ENCODE results near the gene THSD4.

DNA sequence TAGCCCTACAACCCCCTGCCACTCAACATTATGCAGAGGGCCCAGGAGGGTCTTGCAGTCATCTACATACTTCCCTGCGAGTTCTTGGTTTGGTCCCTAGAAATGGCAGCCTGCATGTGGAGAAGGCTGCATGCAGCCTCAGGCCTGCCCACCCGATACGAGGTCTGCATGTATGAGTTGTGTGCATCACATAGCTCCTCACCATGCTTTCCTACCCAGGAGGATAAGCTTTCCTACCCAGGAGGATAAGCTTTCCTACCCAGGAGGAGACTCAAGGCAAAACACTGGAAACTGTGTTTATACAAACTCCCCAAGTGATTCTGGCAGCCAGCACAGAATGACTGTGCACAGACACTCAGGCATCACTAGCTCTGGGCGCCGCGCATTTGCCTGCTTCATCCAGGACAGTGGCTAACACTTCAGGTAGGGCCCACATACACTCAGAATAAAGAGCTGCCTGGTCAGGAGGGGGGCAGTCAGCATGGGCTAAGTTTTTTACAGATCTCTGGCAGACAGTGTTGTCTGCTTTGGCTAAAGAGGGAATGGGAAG lies 187.7 kb downstream of the THSD4 start:
- TF ChIP-seq POLR2AphosphoS5 (IDR thresholded peaks at IDR 0.05; ENCODE audit: low read depth, low read length): no peak
- TF ChIP-seq, protein P1, sequence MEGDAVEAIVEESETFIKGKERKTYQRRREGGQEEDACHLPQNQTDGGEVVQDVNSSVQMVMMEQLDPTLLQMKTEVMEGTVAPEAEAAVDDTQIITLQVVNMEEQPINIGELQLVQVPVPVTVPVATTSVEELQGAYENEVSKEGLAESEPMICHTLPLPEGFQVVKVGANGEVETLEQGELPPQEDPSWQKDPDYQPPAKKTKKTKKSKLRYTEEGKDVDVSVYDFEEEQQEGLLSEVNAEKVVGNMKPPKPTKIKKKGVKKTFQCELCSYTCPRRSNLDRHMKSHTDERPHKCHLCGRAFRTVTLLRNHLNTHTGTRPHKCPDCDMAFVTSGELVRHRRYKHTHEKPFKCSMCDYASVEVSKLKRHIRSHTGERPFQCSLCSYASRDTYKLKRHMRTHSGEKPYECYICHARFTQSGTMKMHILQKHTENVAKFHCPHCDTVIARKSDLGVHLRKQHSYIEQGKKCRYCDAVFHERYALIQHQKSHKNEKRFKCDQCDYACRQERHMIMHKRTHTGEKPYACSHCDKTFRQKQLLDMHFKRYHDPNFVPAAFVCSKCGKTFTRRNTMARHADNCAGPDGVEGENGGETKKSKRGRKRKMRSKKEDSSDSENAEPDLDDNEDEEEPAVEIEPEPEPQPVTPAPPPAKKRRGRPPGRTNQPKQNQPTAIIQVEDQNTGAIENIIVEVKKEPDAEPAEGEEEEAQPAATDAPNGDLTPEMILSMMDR (IDR thresholded peaks at IDR 0.05): no peak
